RWPE1 (cell line): Measurements from ENCODE around the gene ELF5.
A peak's percentile ranks its signal among the peaks of the same experiment; 100 is the strongest.

Source experiments
- CTCF ChIA-PET: fragments of 350-600 bp; sonication (Branson Sonifier 250); formaldehyde crosslinking; extraction: SDS; loops from one replicate; lab custom pipeline; 2021; lab: Yijun Ruan, JAX
- POLR2A ChIA-PET: fragments of 400-600 bp; formaldehyde crosslinking; extraction: SDS; loops from one replicate; lab custom pipeline; 2020; ENCODE audit warnings: antibody characterized with exemption; ENCODE audit not compliant: low non-redundant PET; lab: Yijun Ruan, JAX
- DNase-seq: peaks from one replicate; pipeline ENCODE4 v3.0.0; 2012; ENCODE audit warnings: low spot score
- H3K27ac ChIP-seq: fragments of 450-650 bp; 2 replicates; pipeline ENCODE4 v1.5.1; 2017
- CTCF ChIP-seq: fragments of 450-650 bp; conservative IDR thresholded peaks from 2 replicates; pipeline ENCODE4 v1.5.1; 2017; ENCODE audit warnings: low read depth, mild to moderate bottlenecking

Gene ELF5

DNA sequence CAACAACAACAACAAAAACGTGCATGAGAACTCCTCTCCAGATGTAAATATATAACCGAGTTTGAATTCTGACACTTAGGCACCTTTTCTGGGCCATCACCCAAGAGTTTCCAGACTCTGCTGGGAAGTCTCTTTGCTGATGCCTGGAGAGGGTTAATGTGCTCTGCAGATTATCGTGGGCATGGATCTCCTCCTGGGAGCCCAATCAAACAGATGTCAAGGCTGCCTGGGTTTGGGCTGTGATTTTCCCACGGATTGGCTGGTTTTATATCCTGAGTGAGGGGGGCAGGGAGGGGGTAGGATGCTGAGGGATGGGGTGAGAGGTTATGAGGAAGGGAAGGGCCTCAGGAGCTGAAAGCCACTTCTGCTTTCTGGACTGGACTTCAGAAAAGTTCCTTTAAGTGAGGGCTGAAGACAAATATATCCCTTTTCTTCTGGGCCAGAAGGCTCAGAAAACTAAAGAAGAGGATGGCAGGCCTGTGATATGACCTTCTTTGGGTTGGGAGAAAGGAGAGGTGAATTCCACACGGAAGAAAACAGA is 4.2 kb downstream of the ELF5 start:
- ChIA-PET CTCF (interaction anchor here (0.7 kb wide), 1 partner anchor 63 kb away, joined by 3 read pairs; no protein-coding TSS in a partner anchor), POLR2A (no interaction called here)
- no peak overlapping the region for H3K27ac ChIP-seq
- TF ChIP-seq CTCF, result no peak
- no peak for DNase-seq

- H3K27ac ChIP-seq, result no peak overlapping the region
- no peak for TF ChIP-seq CTCF
- DNase-seq, result no peak
- ChIA-PET POLR2A (no interaction called here), CTCF (no interaction called here)
Measured at GRCh38 chr11:34508524-34508923, 5.1 kb downstream of the ELF5 start.

DNA sequence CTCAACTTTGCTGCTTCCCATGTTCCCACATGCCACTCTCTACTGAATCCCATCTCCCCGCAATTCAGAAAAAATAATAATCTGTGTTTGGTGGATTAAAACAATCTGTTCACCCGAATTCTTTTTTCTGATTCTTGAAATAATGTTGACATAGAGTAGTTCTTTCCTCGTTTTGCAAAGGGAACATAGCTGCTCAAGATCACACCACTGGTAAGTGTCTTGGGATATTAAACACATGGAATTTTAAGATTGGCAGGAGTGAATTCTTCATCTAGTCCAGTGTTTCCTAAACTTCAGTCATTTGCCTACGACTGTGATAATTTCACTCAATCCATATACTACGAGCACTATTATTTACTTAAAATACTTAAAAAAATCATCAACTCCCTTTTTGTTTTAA is 6.0 kb downstream of the ELF5 start:
- POLR2A ChIA-PET, result no interaction called here
- H3K27ac ChIP-seq, result no peak overlapping the region
- DNase-seq, result no peak
- CTCF ChIA-PET, result no interaction called here
- TF ChIP-seq CTCF, result no peak

GRCh38 chr11:34507156-34507555 is 6.4 kb downstream of the ELF5 start:
- no peak for DNase-seq
- TF ChIP-seq CTCF, result no peak
- H3K27ac ChIP-seq, result no peak overlapping the region
- ChIA-PET POLR2A (no interaction called here), CTCF (no interaction called here)

- TF ChIP-seq CTCF, result no peak
- POLR2A ChIA-PET, result no interaction called here
- no peak for DNase-seq
- CTCF ChIA-PET, result no interaction called here
- no peak overlapping the region for H3K27ac ChIP-seq
Measured at GRCh38 chr11:34505874-34506273, 7.7 kb downstream of the ELF5 start.

- no peak for TF ChIP-seq CTCF
- ChIA-PET POLR2A (no interaction called here), CTCF (no interaction called here)
- no peak for DNase-seq
- peak overlapping the region; percentile 91 for H3K27ac ChIP-seq
Measured at GRCh38 chr11:34502949-34503348, 10.6 kb downstream of the ELF5 start.
